Sigmoid colon (tissue), 7 donors: ENCODE results near the gene SFXN5. TPM values are rescaled to one million over a fixed set of nuclear protein-coding genes. Genes with fewer than 3 reads are reported as not detected.

Source experiments
- DNase-seq: peaks from one replicate; pipeline ENCODE4 v3.0.0-alpha.2; 2019
- H3K27ac ChIP-seq, 4 donors: fragments of 200-600 bp; sonication (generic); one replicate each; pipeline ENCODE4 v1.5.1; 2016 to 2019; ENCODE audit warnings: mild to moderate bottlenecking in 1 of 4
- H3K27me3 ChIP-seq, 3 donors: fragments of 200-600 bp; sonication (generic); one replicate each; pipeline ENCODE4 v1.5.1; 2019; ENCODE audit warnings: mild to moderate bottlenecking in 1 of 3
- H3K36me3 ChIP-seq, 4 donors: fragments of 200-600 bp; sonication (generic); one replicate each; pipeline ENCODE4 v1.5.1; 2016 to 2019
- H3K4me1 ChIP-seq, 4 donors: fragments of 200-600 bp; sonication (generic); one replicate each; pipeline ENCODE4 v1.5.1; 2017 to 2019
- H3K4me3 ChIP-seq, 4 donors: fragments of 200-600 bp; sonication (generic); one replicate each; pipeline ENCODE4 v1.5.1; 2017 to 2019; ENCODE audit warnings: mild to moderate bottlenecking in 2 of 4, moderate library complexity in 1 of 4
- H3K9me3 ChIP-seq, 4 donors: fragments of 200-600 bp in 3 of 4; sonication (generic) in 3 of 4; one replicate each; pipeline versions ENCODE4 v1.5.1 to v1.6.1; 2013 to 2019
- EP300 ChIP-seq, 4 donors: sonication (generic); formaldehyde crosslinking; IDR thresholded peaks; one replicate each; pipeline ENCODE4 v1.6.1; 2017; ENCODE audit warnings: antibody characterized with exemption in 4 of 4
- POLR2A ChIP-seq, 2 donors: fragments of 450-650 bp; IDR thresholded peaks; one replicate each; pipeline ENCODE4 v1.6.1; 2016; ENCODE audit warnings: antibody characterized with exemption in 2 of 2, mild to moderate bottlenecking in 2 of 2, moderate library complexity in 2 of 2
- POLR2AphosphoS5 ChIP-seq, 4 donors: sonication (generic); formaldehyde crosslinking; IDR thresholded peaks; one replicate each; pipeline ENCODE4 v1.6.1; 2017; ENCODE audit warnings: antibody characterized with exemption in 4 of 4
- WGBS, 2 donors: extraction: QIAGEN DNeasy Blood & Tissue Kit; methylation state at CpG; one replicate each; pipeline ENCODE4 v1.1.7; 2013; 5-methylcytosine and 5-hydroxymethylcytosine counted together
- intact Hi-C: fragments of 100-400 bp; cut with DNase I; formaldehyde crosslinking; loops from one replicate; pipeline ENCODE4 v1.15.1; 2023
- polyA plus RNA-seq, 3 donors: library from polyadenylated mRNA; stranded (reverse); fragments of 200-250 nt; gene quantifications; one replicate each; pipeline ENCODE4 v1.2.3, GENCODE V29; 2013
- total RNA-seq, 4 donors: library from RNA; depleted of rRNA; stranded (reverse); fragments of >200 nt; gene quantifications; one replicate each; pipeline ENCODE4 v1.1.0, GENCODE V29; 2016
- TF ChIP-seq, protein P1 (sequence below), 4 experiments: fragments of 450-650 bp in 3 of 4; fragments of 200-600 bp in 1 of 4; IDR thresholded peaks; one replicate each; pipeline ENCODE4 v1.5.1; 2016 to 2019; ENCODE audit warnings: antibody characterized with exemption in 4 of 4, mild to moderate bottlenecking in 3 of 4, moderate library complexity in 2 of 4
- donor health status: healthy with polysubstance abuse.
- donor health status: Bipolar disorder and iron deficiency.
- donor health status: healthy.

The SFXN5 gene
- total and polyA plus RNA-seq, 7 donors: 5.4 to 27.1 (median 11.1) TPM

DNA sequence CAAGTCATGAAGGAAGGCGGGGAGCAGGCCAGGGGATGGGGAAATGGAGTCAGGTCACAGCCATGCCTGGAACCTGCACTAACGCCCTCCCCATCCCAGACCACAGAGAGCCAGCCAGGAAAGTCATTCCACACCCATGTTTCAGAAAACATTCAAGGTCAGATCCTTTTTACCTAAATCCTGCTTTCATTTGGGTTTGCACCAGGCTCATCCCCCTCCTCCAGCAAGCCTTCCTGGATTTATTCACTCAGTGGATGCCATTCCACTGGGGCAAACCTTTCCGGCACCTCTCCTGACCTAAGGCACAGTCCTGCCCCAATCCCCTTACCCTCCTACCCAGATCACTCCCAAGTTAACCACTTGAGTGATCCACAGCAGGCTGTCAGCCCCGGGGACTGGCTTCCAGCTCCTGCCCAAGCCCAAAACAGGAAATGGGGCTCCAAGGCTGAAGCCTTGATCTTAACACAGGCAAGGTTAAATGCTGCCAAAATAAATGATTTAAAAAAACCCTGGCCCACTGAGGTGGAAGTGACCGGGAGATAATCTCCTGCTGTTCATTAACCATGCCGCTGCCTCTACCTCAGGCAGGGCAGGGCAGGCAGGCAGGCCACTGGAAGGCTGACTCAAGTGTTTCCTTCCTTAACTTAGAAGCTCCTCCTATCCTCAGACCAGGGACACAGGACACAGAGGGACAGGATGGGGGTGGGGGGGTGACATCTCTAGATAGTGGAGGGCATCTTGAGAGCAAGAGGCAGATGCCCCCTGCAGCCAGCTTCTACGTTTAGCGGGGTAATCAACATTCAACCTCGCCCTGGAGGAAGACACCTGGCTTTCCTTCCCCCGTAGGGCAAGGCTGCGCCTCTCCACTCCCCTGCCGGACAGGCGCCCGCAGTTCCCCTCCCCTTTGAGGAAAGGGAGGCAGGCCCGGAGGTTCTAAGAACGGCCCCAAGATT lies 39.8 kb upstream of the SFXN5 start:
- Histone ChIP-seq H3K27ac (peak overlapping the region; percentile 88 to 97 (median 92)), H3K4me1 (peaks cover 0 to 62% (median 41%) of the 10 kb centered on the region in 4 donors), H3K36me3 (no peaks in the 10 kb centered on the region), H3K4me3 (peak overlapping the region; percentile 60 to 92 (median 84)), H3K27me3 (no peaks in the 10 kb centered on the region), H3K9me3 (no peaks in the 10 kb centered on the region)
- TF ChIP-seq, protein P1, sequence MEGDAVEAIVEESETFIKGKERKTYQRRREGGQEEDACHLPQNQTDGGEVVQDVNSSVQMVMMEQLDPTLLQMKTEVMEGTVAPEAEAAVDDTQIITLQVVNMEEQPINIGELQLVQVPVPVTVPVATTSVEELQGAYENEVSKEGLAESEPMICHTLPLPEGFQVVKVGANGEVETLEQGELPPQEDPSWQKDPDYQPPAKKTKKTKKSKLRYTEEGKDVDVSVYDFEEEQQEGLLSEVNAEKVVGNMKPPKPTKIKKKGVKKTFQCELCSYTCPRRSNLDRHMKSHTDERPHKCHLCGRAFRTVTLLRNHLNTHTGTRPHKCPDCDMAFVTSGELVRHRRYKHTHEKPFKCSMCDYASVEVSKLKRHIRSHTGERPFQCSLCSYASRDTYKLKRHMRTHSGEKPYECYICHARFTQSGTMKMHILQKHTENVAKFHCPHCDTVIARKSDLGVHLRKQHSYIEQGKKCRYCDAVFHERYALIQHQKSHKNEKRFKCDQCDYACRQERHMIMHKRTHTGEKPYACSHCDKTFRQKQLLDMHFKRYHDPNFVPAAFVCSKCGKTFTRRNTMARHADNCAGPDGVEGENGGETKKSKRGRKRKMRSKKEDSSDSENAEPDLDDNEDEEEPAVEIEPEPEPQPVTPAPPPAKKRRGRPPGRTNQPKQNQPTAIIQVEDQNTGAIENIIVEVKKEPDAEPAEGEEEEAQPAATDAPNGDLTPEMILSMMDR (IDR thresholded peaks at IDR 0.05): no peak
- TF ChIP-seq POLR2A (IDR thresholded peaks at IDR 0.05) (no peak), POLR2AphosphoS5 (IDR thresholded peaks at IDR 0.05) (peak in 1 of 4 donors; percentile 4)
- DNase-seq: no peak
- intact Hi-C loops: loop anchor here (1.0 to 5.0 kb wide), 3 partner anchors 40 to 276 kb away; partner anchors contain the start of genes ALMS1, CCT7, PRADC1 and SFXN5
- 11 to 24% methylated on average over 16 of the region's 16 CpGs for WGBS, 2 donors

DNA sequence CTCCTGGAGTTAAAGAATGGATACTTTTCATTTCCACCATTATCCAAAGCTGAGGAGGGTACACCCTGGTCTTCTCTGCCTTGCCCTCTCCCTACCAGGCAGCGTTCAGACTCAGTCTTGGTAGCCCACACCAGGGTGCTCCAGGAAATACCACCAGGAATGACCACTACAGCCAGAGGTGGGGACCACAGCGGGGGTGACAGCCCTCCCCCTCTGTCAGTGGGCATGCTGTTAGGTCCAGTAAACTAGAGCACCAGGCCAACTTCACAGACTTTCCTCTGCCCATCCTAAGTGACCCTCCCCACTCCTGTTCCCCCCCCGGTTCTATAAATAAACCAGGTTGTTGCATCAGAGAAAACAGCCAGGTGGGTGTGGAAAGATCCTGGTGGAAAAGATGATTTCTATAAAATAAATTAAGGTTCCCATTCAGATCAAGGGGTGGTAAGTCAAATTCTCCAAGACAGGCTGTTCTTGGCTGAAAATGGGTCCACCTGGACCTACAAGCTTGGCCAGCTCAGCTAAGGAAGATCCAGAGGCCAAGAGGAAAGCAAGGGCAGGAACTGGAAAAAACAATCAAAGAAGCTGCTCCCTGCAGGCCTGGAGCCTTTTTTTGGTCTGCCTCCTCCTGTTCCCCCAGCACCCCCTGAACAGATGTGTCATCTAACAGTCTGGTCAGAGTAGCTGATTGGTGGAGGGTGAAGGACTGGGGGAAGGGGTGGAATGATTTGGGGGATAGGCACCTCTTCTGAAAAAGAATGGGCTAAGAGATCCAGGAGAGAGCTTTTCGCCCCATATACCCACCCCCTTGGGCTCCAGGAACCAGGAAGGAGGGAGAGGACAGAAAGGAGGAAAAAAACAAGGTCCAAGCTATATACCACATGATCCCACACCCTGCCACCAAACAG lies 38.9 kb upstream of the SFXN5 start:
- H3K4me1 ChIP-seq: peaks cover 0 to 70% (median 41%) of the 10 kb centered on the region in 4 donors
- no peaks in the 10 kb centered on the region for H3K36me3 ChIP-seq
- peak overlapping the region in 1 of 4 donors; percentile 87 for H3K4me3 ChIP-seq
- no peaks in the 10 kb centered on the region for H3K9me3 ChIP-seq
- H3K27ac ChIP-seq: peak overlapping the region in 3 of 4 donors; percentile 25 to 97 (median 93)
- TF ChIP-seq, protein P1 (IDR thresholded peaks at IDR 0.05): no peak
- TF ChIP-seq EP300 (IDR thresholded peaks at IDR 0.05): no peak
- no peak for TF ChIP-seq POLR2AphosphoS5 (IDR thresholded peaks at IDR 0.05)
- no peak for TF ChIP-seq POLR2A (IDR thresholded peaks at IDR 0.05)
- intact Hi-C loops: loop anchor here (5.0 kb wide), 2 partner anchors 122 to 277 kb away; partner anchors contain the start of genes ALMS1, CCT7 and PRADC1
- H3K27me3 ChIP-seq: no peaks in the 10 kb centered on the region
- DNase-seq: no peak
- WGBS, 2 donors: 77 to 83% methylated on average over 4 of the region's 4 CpGs

GRCh38 chr2:73109431-73110167 lies 38.1 kb upstream of the SFXN5 start:
- intact Hi-C loops: loop anchor here (5.0 kb wide), 2 partner anchors 123 to 278 kb away; partner anchors contain the start of genes ALMS1, CCT7 and PRADC1
- Histone ChIP-seq H3K27me3 (no peaks in the 10 kb centered on the region), H3K9me3 (no peaks in the 10 kb centered on the region), H3K36me3 (no peaks in the 10 kb centered on the region), H3K4me1 (peaks cover 0 to 70% (median 41%) of the 10 kb centered on the region in 4 donors), H3K4me3 (no peak overlapping the region), H3K27ac (no peak overlapping the region)
- TF ChIP-seq POLR2A (IDR thresholded peaks at IDR 0.05) (no peak), EP300 (IDR thresholded peaks at IDR 0.05) (no peak), POLR2AphosphoS5 (IDR thresholded peaks at IDR 0.05) (no peak)
- TF ChIP-seq, protein P1 (IDR thresholded peaks at IDR 0.05): no peak
- no peak for DNase-seq
- WGBS, 2 donors: 93 to 94% methylated on average over 5 of the region's 5 CpGs
